Caco-2 (cell line): ENCODE results near the gene ANGPTL4. TPM values are rescaled to one million over a fixed set of nuclear protein-coding genes. Genes with fewer than 3 reads are reported as not detected.
"Not testable (repeated sequence)": the region's sequence is repeated elsewhere in the genome, so short reads cannot be mapped to it uniquely, and the experiment has no call there.

Source experiments
- BruUV-seq: library from RNA; stranded (reverse); fragments of 400-500 nt; replicated peaks from 2 replicates; lab custom pipeline; 2021; lab: Mats Ljungman, UMichigan
- CTCF ChIA-PET: fragments of 300-600 bp; sonication (Branson Sonifier 250); formaldehyde crosslinking; loops from one replicate; lab custom pipeline; 2022; ENCODE audit warnings: antibody characterized with exemption; lab: Charles Lee
- POLR2A ChIA-PET: fragments of 300-600 bp; sonication (Branson Sonifier 250); formaldehyde crosslinking; loops from one replicate; lab custom pipeline; 2022; ENCODE audit warnings: antibody characterized with exemption; lab: Charles Lee
- DNase-seq, 2 experiments: peaks; one replicate each; pipeline versions ENCODE4 v3.0.0 to v3.0.0-alpha.2; 2020 to 2022
- H3K27me3 ChIP-seq: replicated peaks from 2 replicates; pipeline ENCODE4 v1.6.0; 2011; ENCODE audit warnings: low read length; ENCODE audit not compliant: control insufficient read depth, insufficient read depth
- H3K36me3 ChIP-seq: 2 replicates; pipeline ENCODE4 v1.5.1; 2011; ENCODE audit warnings: low read length; ENCODE audit not compliant: control insufficient read depth, insufficient read depth
- H3K4me1 ChIP-seq: fragments of 250-450 bp; sonication (Bioruptor Pico); 2 replicates; pipeline ENCODE4 v1.5.1; 2020; ENCODE audit warnings: mild to moderate bottlenecking
- H3K4me3 ChIP-seq: 2 replicates; pipeline ENCODE4 v1.5.1; 2011; ENCODE audit warnings: low read depth, mild to moderate bottlenecking, control low read depth, low read length
- H3K9me3 ChIP-seq: fragments of 250-450 bp; sonication (Bioruptor Pico); 2 replicates; pipeline ENCODE4 v1.5.1; 2020; ENCODE audit warnings: mild to moderate bottlenecking, moderate library complexity
- H3K27ac Mint-ChIP-seq: one replicate; pipeline ENCODE4 v1.8.0; 2022; ENCODE audit warnings: mixed read lengths; ENCODE audit not compliant: unreplicated experiment
- H3K27me3 Mint-ChIP-seq: one replicate; pipeline ENCODE4 v1.8.0; 2022; ENCODE audit warnings: mixed read lengths; ENCODE audit not compliant: insufficient read depth, unreplicated experiment
- H3K36me3 Mint-ChIP-seq: one replicate; pipeline ENCODE4 v1.8.0; 2022; ENCODE audit warnings: mild to moderate bottlenecking, mixed read lengths; ENCODE audit not compliant: insufficient read depth, unreplicated experiment
- H3K4me1 Mint-ChIP-seq: one replicate; pipeline ENCODE4 v1.8.0; 2022; ENCODE audit warnings: low read depth, mixed read lengths; ENCODE audit not compliant: unreplicated experiment
- H3K4me3 Mint-ChIP-seq: one replicate; pipeline ENCODE4 v1.8.0; 2022; ENCODE audit warnings: mild to moderate bottlenecking, moderate library complexity, mixed read lengths; ENCODE audit not compliant: unreplicated experiment
- H3K9me3 Mint-ChIP-seq: one replicate; pipeline ENCODE4 v1.8.0; 2022; ENCODE audit warnings: mixed read lengths; ENCODE audit not compliant: unreplicated experiment
- CTCF ChIP-seq, 2 experiments: fragments of 200-600 bp in 1 of 2; IDR thresholded peaks; 1 replicate in 1 of 2; 2 replicates in 1 of 2; pipeline versions ENCODE4 v1.5.1 to v1.8.0; 2011 to 2022; ENCODE audit warnings: antibody characterized with exemption in 1 of 2, control low read depth in 1 of 2, inconsistent platforms in 1 of 2, low read depth in 1 of 2, low read length in 1 of 2, mild to moderate bottlenecking in 1 of 2, moderate library complexity in 1 of 2; ENCODE audit not compliant: insufficient read depth in 1 of 2, severe bottlenecking in 1 of 2, unreplicated experiment in 1 of 2
- intact Hi-C: fragments of 100-400 bp; cut with micrococcal nuclease; formaldehyde crosslinking; loops from one replicate; pipeline ENCODE4 v1.10.0; 2022; ENCODE audit not compliant: unreplicated experiment
- total RNA-seq: library from RNA; stranded (reverse); gene quantifications from 2 replicates; pipeline ENCODE4 v1.2.3, GENCODE V29; 2022

The ANGPTL4 gene
- total RNA-seq, 1 experiment from 2014 or later, result 1.2 TPM

DNA sequence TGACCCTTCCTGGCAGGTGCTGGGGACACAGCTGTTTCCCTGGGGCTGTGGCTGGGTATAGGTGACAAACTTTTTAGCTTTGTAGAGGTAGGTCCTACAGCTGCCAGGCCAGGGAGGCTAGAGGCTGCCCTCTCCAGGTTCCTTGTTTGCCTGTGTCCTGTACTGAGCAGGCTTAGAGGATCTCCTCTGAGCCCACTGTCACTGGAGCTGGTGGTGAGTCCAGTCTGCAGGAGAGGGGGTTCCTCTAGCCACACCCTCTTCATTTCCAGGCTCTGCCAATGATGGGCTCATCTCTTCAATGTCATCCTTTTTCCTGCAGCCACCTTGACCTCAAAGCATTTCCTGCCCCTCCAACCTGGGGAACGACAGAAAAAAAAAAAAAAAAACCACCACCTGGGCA, 13.6 kb downstream of the ANGPTL4 start:
- Histone ChIP-seq H3K9me3 (no peaks in the 10 kb centered on the region), H3K27me3 (no peaks in the 10 kb centered on the region), H3K4me3 (no peak overlapping the region), H3K36me3 (no peaks in the 10 kb centered on the region), H3K4me1 (peaks cover 9% of the 10 kb centered on the region)
- TF ChIP-seq CTCF (IDR thresholded peaks at IDR 0.05; ENCODE audit: insufficient read depth in 1 of 2, low read depth in 1 of 2, low read length in 1 of 2, severe bottlenecking in 1 of 2, unreplicated experiment in 1 of 2), result no peak
- no peaks in the 10 kb centered on the region for H3K9me3 Mint-ChIP-seq
- no peak overlapping the region for H3K4me3 Mint-ChIP-seq
- CTCF ChIA-PET, result no interaction called here
- no TSS peak for BruUV-seq
- no peak overlapping the region for H3K27ac Mint-ChIP-seq
- H3K27me3 Mint-ChIP-seq, result no peaks in the 10 kb centered on the region
- H3K4me1 Mint-ChIP-seq, result no peaks in the 10 kb centered on the region
- intact Hi-C loops, result no loop called here
- H3K36me3 Mint-ChIP-seq, result peaks cover 19% of the 10 kb centered on the region
- POLR2A ChIA-PET, result interaction anchor here (0.5 kb wide), 1 partner anchor 242 kb away, joined by 4 read pairs; no protein-coding TSS in a partner anchor
- DNase-seq, result no peak

GRCh38 chr19:8379156-8379891, 15.4 kb downstream of the ANGPTL4 start:
- POLR2A ChIA-PET, H3K4me3 ChIP-seq, DNase-seq, H3K4me1 Mint-ChIP-seq, H3K27me3 ChIP-seq, H3K9me3 Mint-ChIP-seq, H3K27me3 Mint-ChIP-seq, BruUV-seq, intact Hi-C loops, H3K4me1 ChIP-seq, H3K9me3 ChIP-seq, H3K4me3 Mint-ChIP-seq, H3K27ac Mint-ChIP-seq, H3K36me3 ChIP-seq: not testable (repeated sequence)
- CTCF ChIA-PET, result interaction anchor here (0.6 kb wide), 1 partner anchor 360 kb away, joined by 3 read pairs; no protein-coding TSS in a partner anchor
- H3K36me3 Mint-ChIP-seq, result peaks cover 17% of the 10 kb centered on the region

DNA sequence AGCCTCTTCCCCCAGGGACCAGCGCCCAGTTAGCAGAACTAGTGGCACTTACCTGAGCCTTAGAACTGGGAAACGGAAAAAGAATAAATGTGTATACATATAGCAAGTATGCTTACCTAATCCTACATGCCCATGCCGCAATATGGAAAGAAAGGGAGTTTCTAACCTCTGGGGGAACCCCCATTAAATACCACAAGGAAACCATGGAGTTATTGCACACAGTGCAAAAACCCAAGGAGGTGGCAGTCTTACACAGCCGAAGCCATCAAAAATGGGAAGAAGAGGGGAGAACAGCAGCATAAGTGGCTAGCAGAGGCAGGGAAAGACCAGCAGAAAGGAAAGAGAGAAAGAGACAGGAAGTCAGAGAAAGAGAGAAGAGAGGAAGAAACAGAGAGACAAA, 20.6 kb downstream of the ANGPTL4 start:
- H3K4me3 ChIP-seq, CTCF ChIA-PET, H3K27ac Mint-ChIP-seq, POLR2A ChIA-PET, H3K27me3 Mint-ChIP-seq, H3K9me3 ChIP-seq, H3K4me3 Mint-ChIP-seq, H3K27me3 ChIP-seq, BruUV-seq, DNase-seq, H3K36me3 ChIP-seq, H3K4me1 ChIP-seq, intact Hi-C loops: not testable (repeated sequence)
- Mint-ChIP-seq H3K4me1 (peaks cover 16% of the 10 kb centered on the region), H3K36me3 (peaks cover 13% of the 10 kb centered on the region), H3K9me3 (peaks cover 10% of the 10 kb centered on the region)

DNA sequence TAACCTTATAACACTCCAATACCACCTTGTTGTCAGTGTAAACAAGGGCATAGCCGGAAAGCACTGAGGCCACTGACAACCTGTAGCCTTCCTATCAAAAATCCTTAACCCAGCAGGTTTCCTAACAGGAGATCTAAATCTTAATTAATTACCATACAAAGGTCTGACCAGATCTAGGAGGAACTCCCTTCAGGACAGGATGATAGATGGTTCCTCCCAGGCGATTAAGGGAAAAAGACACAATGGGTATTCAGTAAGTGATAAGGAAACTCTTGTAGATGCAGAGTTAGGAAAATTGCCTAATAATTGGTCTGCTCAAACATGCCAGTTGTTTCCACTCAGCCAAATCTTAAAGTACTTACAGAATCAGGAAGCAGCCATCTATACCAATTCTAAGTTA, 21.1 kb downstream of the ANGPTL4 start:
- Mint-ChIP-seq H3K36me3 (peaks cover 17% of the 10 kb centered on the region), H3K9me3 (peaks cover 10% of the 10 kb centered on the region), H3K4me1 (peaks cover 16% of the 10 kb centered on the region)
- H3K9me3 ChIP-seq, H3K4me1 ChIP-seq, POLR2A ChIA-PET, H3K27ac Mint-ChIP-seq, DNase-seq, CTCF ChIA-PET, H3K36me3 ChIP-seq, BruUV-seq, H3K27me3 ChIP-seq, H3K4me3 ChIP-seq, intact Hi-C loops, H3K27me3 Mint-ChIP-seq, H3K4me3 Mint-ChIP-seq: not testable (repeated sequence)

- POLR2A ChIA-PET, DNase-seq, CTCF ChIA-PET, H3K27me3 ChIP-seq, H3K9me3 ChIP-seq, H3K27me3 Mint-ChIP-seq, BruUV-seq, H3K27ac Mint-ChIP-seq, H3K4me3 Mint-ChIP-seq, H3K36me3 ChIP-seq, H3K4me3 ChIP-seq, H3K4me1 ChIP-seq, intact Hi-C loops: not testable (repeated sequence)
- Mint-ChIP-seq H3K4me1 (peaks cover 16% of the 10 kb centered on the region), H3K36me3 (peaks cover 21% of the 10 kb centered on the region), H3K9me3 (peaks cover 10% of the 10 kb centered on the region)
Measured at GRCh38 chr19:8385566-8385965, 21.6 kb downstream of the ANGPTL4 start.

- H3K36me3 Mint-ChIP-seq, result peaks cover 21% of the 10 kb centered on the region
- H3K36me3 ChIP-seq, H3K9me3 ChIP-seq, H3K27me3 Mint-ChIP-seq, H3K4me3 Mint-ChIP-seq, BruUV-seq, intact Hi-C loops, H3K27me3 ChIP-seq, DNase-seq, H3K4me3 ChIP-seq, H3K27ac Mint-ChIP-seq, CTCF ChIA-PET, POLR2A ChIA-PET: not testable (repeated sequence)
- H3K4me1 Mint-ChIP-seq, result peaks cover 16% of the 10 kb centered on the region
- H3K9me3 Mint-ChIP-seq, result peaks cover 10% of the 10 kb centered on the region
- peaks cover 13% of the 10 kb centered on the region; the same call in 1 of the 2 replicates for H3K4me1 ChIP-seq
Measured at GRCh38 chr19:8386419-8386818, 22.5 kb downstream of the ANGPTL4 start.
